Uterine smooth muscle cell (primary cell): Measurements from ENCODE around the gene FBXO11. TPM values are rescaled to one million over a fixed set of nuclear protein-coding genes. Genes with fewer than 3 reads are reported as not detected.

Source experiments
- total RNA-seq: library from RNA; depleted of rRNA; stranded (reverse); fragments of >200 nt; gene quantifications from 2 replicates; pipeline ENCODE4 v1.2.3, GENCODE V29; 2014

The FBXO11 gene
- 52.9 and 57.6 TPM in 2 replicates for total RNA-seq

GRCh38 chr2:47906157-47907038, at the start of gene FBXO11:
Gene FBXO11, minus strand, starts transcription at chr2:47906498. Its CDS starts 778 bp downstream, at chr2:47905720.

DNA sequence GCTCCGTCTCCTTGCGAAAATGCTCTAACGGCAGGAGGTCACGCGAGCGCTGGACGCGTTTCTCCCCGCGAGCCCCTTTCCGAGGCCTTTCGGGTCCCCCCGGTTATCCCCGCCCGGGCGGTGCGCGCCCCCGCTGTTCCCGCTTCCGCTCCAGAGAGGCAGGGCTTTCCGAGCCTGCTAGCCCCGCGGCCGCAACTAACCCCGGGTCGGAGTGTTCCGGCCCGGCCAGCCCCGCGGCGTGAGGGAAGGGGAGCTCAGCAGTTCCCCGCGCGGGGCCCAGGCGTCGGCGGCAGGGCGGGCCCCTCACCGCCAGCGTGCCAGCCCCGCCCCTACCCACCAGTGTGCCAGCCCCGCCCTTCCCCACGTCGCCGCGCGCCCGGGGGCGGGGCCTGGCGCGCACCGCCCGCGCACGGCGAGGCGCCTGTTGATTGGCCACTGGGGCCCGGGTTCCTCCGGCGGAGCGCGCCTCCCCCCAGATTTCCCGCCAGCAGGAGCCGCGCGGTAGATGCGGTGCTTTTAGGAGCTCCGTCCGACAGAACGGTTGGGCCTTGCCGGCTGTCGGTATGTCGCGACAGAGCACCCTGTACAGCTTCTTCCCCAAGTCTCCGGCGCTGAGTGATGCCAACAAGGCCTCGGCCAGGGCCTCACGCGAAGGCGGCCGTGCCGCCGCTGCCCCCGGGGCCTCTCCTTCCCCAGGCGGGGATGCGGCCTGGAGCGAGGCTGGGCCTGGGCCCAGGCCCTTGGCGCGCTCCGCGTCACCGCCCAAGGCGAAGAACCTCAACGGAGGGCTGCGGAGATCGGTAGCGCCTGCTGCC, 123.4 kb downstream of the FBXO11 start, which contains the start of gene MSH6:
MSH6 (plus strand) TSS at position 475 of the 815 bp plus-strand sequence; CDS start at position 564, 89 bp downstream.

Other genes with a start within 250 kb of the FBXO11 start
- gene MSH6, start 123.4 kb downstream of the FBXO11 start, total RNA-seq = 60.5 and 89.8 TPM in 2 replicates